NOMO-1 (cell line): ENCODE results near the gene CEP70.
"Not testable (repeated sequence)": the region's sequence is repeated elsewhere in the genome, so short reads cannot be mapped to it uniquely, and the experiment has no call there.

ENCODE experiments used
- DNase-seq, 2 experiments: peaks; one replicate each; lab custom pipeline; 2025; ENCODE audit not compliant: unreplicated experiment in 2 of 2; lab: John Stamatoyannopoulos, UW

CEP70 gene

DNA sequence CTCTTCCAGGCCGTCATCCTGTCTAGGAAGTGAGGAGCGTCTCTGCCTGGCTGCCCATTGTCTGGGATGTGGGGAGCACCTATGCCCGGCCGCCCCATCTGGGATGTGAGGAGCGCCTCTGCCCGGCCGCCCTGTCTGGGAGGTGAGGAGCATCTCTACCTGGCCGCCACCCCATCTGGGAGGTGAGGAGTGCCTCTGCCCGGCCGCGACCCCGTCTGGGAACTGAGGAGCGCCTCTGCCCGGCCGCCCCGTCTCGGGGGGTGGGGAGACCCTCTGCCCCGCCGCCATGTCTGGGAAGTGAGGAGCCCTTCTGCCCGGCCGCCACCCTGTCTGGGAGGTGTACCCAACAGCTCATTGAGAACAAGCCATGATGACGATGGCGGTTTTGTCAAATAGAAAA lies 72.6 kb downstream of the CEP70 start:
- not testable (repeated sequence) for DNase-seq

DNA sequence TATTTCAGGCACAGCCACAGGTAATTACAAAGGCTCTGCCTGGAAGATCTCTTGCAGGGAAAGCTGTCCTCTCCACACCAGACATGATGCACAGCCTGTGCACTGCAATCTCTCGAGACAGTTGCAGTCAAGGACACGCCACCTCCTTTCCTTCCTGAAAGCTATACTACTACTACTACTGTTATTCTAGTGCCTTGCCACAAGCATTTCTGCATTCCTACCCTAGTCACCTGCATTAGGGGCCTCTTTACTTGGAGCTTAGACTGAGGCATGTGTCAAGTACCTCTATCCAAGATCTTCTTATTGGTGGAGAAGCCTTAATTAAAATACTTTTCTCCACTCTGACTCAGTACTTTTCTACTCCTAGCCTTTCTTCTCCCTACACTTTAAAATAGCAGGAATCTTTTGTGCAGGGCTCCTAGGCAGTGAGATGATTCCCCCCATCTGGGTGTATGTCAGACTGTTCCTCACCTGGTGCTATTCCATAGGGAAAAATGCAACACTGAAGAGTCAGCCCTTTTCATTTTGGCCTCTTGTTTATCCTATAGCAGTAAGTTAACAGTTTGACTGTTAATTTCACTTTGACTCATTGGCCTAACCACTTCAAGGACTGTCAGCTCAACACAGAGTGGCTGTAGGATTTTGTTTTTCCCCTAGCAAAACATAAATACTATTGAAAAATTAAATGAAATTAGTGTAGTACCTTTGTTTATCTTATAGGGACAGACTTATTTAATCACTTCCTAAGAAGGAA lies 80.8 kb downstream of the CEP70 start:
- DNase-seq = no peak

DNA sequence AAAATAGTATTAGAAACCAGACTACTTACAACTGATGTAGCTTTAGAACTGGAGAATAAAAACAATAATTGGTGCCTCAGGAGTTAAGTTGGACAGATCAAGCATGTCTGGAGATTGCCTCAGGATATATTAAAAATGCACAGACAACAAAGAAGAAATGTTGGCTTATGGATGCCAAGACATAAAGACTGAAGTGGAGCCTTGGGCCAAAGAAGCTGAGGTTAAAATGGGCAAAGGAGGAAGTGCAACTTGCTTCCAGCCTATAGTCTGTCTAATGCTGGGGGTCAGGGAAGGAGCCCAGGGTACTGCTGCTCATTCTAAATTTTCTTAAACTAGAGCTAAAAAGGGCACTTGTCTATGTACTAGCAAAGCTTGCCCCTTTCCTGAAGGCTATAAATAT lies 82.1 kb downstream of the CEP70 start:
- DNase-seq = peak; percentile 65 to 77

DNA sequence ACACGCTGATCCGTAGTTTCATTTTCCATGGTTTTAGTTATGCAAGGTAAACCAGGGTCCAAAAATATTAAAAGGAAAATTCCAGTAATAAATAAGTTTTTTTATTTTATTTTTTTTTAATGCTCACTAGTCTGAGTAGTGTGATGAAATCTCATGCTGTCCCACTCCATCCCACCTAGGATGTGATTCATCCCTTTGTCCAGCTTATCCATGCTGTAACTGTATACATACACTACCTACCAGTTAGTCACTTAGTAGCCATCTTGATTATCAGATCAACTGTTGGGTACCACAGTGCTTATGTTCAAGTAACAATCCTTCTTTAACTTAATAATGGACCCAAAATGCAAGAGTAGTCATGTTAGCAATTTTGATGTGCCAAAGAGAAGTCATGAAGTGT lies 84.5 kb downstream of the CEP70 start:
- DNase-seq = no peak

DNA sequence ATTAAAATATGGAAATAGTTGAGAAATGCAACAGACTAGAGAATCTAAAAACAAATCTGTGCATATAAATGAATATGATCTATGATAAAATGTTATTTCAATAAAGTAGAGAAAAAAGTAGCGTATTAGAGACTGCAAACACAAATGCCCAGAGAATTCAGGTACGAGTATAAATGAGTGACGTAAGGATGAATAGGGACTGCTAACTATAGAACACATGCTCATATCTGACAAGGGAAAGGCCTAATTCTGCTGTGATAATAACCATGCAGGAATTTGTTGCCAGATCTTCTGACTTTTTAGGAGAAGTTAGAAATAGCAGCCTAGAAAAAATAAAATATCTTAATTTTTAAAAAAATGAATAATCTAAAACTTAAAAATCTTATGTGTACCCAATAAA lies 86.5 kb downstream of the CEP70 start:
- no peak for DNase-seq

DNA sequence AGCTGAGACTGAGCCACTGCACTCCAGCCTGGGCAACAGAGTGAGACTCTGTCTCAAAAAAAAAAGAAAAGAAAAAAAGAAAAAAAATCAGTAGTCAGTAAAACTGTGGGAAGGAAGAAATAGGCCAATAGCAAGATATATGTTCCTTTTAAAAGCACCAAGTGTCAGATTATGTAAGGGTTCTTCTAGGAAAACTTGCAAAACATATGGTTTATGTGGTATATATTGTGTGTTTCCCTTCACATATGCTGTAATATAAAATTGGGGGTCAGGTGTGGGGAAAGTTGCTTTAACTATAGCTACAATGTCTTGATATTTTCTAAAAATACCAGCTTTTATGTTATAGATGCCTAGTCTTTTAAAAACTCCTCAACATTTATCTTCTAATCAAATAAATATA lies 95.1 kb downstream of the CEP70 start:
- no peak for DNase-seq

DNA sequence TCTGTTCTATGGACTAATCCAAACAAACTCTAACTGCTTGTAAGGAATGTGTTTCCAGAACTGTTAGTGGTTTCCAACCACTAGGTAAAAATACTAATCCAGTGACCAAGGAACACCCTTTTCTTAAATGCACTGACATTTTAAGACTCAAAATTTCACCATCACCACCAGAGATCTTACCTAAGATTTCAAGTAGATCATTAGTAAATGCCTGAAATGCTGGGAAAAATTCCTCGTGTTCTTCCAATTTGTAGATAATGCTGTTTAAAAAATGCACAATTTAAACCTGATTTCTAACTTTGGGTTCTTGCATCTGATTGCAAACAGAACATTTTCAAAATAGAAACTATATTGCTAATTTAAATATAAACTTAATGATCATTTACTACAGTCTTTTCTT lies 96.2 kb downstream of the CEP70 start:
- DNase-seq = no peak

DNA sequence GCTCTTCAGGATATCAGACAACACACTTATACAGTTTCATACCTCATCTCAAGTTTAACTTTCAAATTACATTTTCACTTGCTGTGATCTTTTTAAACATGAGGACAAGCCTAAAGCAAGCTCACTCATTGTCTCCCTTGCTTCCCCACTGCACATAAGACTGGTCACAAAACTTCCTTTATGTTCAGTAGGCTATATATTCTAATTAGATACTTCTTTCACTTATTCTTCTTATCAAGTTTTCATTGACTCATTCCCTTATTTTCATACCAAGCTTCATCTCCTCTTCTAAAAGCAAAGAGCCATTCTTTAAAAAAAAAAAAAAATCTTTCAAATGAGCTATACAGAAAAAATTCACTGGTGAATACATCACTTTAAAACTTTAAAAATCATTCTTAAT lies 97.0 kb downstream of the CEP70 start:
- DNase-seq = no peak

DNA sequence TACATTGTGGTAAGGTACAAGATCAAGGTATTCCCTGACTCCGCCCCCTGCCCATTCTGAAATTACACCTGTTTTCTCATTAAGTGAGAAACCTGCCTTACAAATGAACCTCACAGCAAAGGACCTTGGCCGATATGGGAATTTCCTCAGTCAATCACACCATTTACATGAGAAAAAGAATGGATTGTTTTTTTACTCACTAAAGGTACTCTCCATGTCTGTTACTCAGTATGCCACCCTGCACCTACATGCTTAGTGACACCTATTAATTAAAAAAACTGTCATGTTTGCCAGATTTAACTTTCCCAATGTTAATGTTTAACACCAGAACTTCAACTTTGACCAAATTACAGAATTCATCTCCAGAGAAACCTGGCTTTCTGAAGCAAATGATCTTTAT lies 97.6 kb downstream of the CEP70 start:
- DNase-seq = no peak

DNA sequence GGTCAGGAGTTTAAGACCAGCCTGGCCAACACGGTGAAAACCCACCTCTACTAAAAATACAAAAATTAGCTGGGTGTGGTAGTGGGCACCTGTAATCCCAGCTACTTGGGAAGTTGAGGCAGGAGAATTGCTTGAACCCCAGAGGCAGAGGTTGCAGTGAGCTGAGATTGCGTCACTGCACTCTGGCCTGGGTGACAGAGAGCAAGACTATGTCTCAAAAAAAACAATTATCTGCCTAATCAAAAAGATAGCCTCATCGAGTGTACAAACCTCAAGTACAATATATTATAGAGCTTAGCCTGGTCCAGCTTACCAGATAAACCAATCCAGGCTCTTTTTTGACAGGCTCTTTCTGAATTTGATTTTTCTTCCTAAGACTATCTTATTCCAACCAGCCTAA lies 98.4 kb downstream of the CEP70 start:
- DNase-seq = not testable (repeated sequence)

DNA sequence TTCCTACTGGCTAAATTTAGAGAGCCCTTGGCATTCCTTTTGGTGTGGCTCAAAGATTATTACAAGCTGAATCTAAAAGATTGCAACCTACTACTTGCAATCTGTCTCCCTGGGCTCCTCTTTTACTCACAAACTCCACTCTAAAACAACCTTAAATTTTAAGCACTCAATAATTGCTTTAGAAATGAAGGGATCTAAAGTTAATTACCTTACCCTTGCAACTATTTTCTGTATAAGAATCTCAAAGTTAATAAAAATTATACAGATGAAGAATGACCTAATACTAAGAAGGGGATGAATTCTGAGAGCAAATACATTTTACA lies 99.5 kb downstream of the CEP70 start:
- DNase-seq = no peak

DNA sequence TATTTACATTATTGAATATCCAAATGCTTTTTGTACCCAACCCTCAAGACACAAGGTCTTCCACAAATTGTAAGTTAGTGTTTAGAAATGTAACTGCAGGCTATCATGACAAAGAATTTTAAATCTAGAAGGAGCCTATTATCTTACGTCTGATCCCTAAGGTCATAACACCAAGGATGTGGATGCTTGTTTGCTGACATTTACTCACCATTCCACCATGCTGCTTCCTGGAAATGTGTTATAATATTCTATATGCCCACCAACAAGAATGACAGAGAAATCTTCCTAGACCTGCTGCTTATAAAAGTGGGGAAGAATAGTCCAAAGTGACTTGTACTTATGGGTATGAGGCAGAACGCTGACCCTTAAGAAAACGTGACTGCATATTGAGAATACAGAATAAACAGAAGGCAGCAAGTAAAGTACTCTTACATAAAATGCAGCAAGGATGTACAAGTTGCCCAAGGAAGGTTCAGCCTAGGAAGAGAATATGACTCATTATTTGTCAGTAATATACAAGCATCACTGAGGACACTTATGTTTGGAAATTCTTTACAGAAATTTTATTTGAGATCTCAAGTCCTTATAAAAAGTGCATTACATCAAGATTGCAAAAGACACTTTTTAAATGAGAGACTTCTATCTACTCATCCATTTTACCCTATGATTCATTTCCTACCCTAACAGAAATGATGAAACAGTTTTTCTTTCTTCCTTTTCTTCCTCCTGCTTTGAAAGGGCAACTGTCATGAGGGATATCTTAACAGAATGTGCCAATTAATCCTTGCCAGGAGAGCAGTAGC lies 100.1 kb downstream of the CEP70 start:
- peak; percentile 57 to 93 for DNase-seq

DNA sequence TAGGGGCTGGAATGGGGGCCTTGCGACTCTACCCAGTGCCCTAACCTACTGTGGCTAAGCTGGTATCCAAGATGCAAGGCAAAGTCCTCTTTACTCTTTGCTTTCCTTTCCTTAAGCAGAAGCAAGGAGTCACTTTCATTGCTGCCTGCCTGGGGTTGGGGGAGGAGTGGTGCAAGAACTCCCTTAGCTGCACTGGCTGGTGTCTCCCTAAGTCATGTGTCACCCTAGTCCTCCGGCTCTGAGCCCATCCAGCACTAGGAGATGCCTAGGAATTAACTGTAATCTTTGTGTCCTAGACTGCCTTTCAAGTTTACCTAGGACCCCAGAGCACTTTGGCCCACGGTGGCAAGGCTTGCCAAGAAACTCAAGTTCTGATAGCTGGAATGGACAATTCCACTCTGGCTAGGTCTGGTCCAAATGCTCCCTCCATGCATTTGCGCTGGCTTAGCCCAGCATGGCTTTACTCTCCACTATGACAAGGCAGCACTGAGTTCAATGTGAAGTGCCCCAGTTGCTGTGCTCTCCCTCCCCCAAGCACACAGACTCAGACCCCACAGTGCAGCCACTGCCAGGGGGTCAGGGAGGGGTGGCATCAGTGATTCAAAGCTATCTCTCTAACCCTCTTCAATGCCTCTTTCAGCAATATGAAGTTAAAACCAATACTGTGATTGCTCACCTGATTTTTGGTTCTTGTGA lies 100.9 kb downstream of the CEP70 start:
- peak in 1 of 2 experiments; percentile 20 for DNase-seq

DNA sequence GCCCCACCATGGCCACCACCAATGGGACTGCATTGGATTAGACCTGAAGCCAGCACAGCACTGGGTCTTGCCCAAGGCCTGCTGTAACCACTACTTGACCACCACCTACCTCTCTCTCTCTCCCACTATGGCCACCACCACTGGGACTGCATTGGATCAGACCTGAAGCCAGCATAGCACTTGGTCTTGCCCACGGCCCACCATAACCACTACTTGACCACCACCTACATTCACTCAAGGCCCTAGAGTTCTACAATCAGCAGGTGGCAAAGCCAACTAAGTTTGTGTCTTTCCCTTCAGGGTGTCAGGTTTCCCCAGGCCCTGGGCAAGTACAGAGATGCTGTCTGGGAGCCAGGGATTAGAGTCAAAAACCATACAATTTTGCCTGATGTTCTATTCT lies 102.1 kb downstream of the CEP70 start:
- DNase-seq = no peak

DNA sequence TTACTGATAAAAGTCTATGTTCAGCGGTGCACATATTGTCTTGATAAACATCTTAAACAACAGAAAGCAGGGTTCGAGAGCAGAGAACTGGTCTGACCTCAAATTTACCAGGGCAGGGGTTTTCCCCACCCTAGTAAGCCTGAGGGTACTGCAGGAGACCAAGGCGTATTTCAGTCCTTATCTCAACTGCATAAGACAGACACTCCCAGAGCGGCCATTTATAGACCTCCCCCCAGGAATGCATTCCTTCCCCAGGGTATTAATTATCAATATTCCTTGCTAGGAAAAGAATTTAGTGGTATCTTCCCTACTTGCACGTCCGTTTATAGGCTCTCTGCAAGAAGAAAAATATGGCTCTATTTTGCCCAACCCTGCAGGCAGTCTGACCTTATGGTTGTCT lies 107.5 kb downstream of the CEP70 start:
- not testable (repeated sequence) for DNase-seq

DNA sequence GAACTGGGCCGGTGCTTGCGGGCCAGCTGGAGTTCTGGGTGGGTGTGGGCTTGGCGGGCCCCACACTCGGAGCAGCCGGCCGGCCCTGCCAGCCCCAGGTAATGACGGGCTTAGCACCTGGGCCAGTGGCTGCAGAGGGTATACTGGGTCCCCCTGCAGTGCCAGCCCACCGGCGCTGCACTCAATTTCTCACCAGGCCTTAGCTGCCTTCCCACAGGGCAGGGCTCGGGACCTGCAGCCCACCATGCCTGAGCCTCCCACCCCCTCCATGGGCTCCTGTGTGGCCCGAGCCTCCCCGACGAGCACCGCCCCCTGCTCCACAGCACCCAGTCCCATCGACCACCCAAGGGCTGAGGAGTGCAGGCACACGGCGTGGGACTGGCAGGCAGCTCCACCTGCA lies 109.4 kb downstream of the CEP70 start:
- not testable (repeated sequence) for DNase-seq

DNA sequence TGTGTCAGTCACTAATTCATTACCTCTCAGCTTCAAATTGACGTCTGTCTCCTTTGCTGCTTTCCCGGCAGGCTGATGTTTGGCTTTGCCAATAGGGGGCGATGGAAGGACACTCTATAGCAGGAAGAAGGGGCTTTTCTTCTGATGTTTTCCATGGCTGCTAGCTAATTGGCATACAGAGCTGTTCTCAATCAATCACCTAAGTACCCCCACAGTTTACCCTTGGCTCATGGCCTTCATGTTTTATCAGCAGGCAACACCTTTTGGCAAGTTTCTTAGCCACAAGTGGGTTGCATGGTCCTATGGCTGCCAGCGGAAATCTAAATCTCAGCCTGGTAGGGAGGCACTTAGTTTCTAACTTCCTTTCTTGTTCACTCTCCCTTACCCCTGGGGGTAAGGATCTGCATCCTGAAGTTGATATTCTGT lies 114.6 kb downstream of the CEP70 start:
- peak; percentile 34 to 69 for DNase-seq

DNA sequence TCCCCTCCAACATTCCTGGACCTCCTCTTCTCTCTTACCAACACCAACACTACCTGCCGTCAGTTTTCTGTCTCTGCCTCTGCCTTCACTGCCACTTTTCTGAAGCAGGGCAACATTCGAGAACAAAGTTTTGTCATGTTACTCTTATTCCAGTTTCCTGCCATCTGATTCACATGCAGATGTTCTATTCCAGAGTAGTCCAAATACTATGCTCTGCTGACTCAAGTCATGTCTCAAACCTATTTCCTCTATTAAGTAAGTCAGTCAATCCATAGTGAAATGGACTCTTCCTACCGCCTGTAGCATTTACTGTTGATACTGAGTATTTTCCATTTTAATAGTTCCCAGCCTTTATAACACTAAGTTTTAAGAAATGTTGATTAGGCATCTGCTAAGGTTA lies 116.3 kb downstream of the CEP70 start:
- DNase-seq = no peak

DNA sequence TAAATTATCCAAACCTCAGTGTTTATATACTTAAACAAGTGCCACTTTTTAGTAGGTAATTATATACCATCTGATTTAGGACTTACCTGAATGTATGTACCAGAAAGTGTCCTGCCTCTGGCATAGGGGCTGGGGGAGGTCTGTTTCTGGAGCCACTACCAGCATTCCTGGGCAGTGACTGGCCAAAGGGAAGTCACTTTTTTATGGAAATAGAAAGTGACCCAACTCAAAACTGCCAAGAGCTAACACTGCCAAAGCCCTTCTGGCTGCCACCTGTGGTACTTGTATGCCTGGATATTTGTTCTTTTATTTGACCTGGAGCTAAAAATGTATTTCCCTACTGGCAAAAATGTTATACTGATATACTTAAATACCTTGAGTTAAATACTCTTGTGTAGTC lies 116.9 kb downstream of the CEP70 start:
- DNase-seq = no peak

DNA sequence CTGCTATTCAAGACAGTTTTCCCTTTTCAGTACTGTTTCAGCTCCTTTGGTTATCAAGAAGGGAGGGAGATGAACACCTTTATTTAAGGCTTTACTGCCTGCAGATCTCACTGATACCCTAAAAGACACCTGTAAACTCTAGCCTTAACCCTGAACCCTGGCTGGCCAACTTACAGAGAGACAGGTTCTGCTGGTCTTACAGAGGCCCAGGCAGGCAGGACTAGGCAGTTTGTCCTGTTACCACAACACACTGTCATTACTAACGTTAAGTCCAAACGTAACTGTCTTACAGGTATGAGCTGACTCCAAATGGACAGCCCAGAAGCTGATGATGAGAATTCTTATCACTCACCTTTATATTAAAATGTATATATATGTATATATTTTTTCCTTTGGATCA lies 117.5 kb downstream of the CEP70 start:
- DNase-seq = no peak

DNA sequence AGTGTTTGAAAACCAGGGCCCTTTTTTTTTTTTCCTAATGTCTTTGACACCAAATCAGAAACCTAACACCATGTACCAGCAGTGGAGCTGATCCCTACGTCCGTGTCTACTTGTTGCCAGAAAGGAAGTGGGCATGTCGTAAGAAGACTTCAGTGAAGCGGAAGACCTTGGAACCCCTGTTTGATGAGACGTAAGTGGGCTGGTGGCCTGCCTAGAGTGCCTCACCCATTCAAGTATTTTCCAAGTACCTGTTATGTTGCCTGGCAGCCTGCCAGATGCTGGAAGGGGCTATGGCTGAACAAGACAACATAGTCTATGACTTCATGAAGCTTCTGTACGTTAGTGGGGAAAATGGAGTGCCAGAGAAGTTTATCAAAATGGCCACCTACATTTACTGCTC lies 119.9 kb downstream of the CEP70 start:
- no peak for DNase-seq

DNA sequence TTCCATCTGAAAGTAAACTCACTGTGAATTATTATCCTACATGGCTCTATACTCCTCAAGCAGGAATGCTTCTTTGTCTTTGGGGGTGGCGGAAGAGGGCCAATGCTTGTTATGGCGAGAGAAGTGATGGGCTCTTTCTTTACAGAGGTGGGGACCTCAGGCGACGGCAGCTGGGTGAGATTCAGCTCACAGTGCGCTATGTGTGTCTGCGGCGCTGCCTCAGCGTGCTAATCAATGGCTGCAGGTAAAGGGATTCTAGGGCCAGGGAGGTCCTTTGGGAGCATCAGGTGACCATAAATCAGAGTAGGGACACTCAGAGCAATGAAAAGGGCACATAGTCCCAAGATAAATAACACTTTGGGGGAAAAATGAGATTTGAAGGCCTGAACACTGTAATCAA lies 120.7 kb downstream of the CEP70 start:
- no peak for DNase-seq
